Body of pancreas (tissue), 4 donors: ENCODE data around the gene STAT5B. TPM values are rescaled to one million over a fixed set of nuclear protein-coding genes. Genes with fewer than 3 reads are reported as not detected.
A peak's percentile ranks its signal among the peaks of the same experiment; 100 is the strongest.

Experiments used
- ATAC-seq: fragments of 150-250 bp; one replicate; pipeline ENCODE4 v1.9.1; 2016
- DNase-seq, 4 donors: peaks; one replicate each; pipeline ENCODE4 v3.0.0-alpha.2; 2019
- H3K27ac ChIP-seq, 4 donors: fragments of 200-600 bp; sonication (generic); 1 replicate in 3 of 4; 2 replicates in 1 of 4; pipeline versions ENCODE4 v1.5.1 to v1.6.1; 2016 to 2019; ENCODE audit warnings: mild to moderate bottlenecking in 1 of 4, mixed read lengths in 1 of 4, moderate library complexity in 1 of 4
- H3K27me3 ChIP-seq, 2 donors: fragments of 200-600 bp; sonication (generic); one replicate each; pipeline ENCODE4 v1.6.0; 2016; ENCODE audit warnings: mild to moderate bottlenecking in 1 of 2
- H3K36me3 ChIP-seq, 2 donors: fragments of 200-600 bp; sonication (generic); replicated peaks in 1 of 2; 2 replicates each; pipeline ENCODE4 v1.5.1; 2016; ENCODE audit warnings: low read depth in 2 of 2; ENCODE audit not compliant: insufficient read depth in 1 of 2
- H3K4me1 ChIP-seq: fragments of 200-600 bp; sonication (generic); one replicate; pipeline ENCODE4 v1.6.0; 2016
- H3K4me3 ChIP-seq, 2 donors: fragments of 200-600 bp; sonication (generic); 1 replicate in 1 of 2; 2 replicates in 1 of 2; pipeline ENCODE4 v1.5.1; 2016 to 2019
- H3K9me3 ChIP-seq, 3 donors: fragments of 200-600 bp; sonication (generic); 1 replicate in 2 of 3; 2 replicates in 1 of 3; pipeline ENCODE4 v1.5.1; 2016
- POLR2A ChIP-seq, 3 donors: fragments of 450-650 bp; IDR thresholded peaks; one replicate each; pipeline ENCODE4 v1.6.1; 2016; ENCODE audit warnings: antibody characterized with exemption in 3 of 3, mild to moderate bottlenecking in 2 of 3
- WGBS, 2 donors: methylation state at CpG; one replicate each; pipeline ENCODE4 v1.1.5; 2017; 5-methylcytosine and 5-hydroxymethylcytosine counted together
- intact Hi-C: fragments of 100-400 bp; cut with DNase I; formaldehyde crosslinking; loops from one replicate; pipeline ENCODE4 v1.15.1; 2023
- total RNA-seq, 2 donors: library from RNA; depleted of rRNA; stranded (reverse); fragments of >200 nt; gene quantifications; one replicate each; pipeline ENCODE4 v1.1.0, GENCODE V29; 2016
- TF ChIP-seq, protein P1 (sequence below), 7 experiments: fragments of 450-650 bp in 4 of 7; fragments of 200-600 bp in 3 of 7; sonication (generic) in 3 of 7; IDR thresholded peaks; one replicate each; pipeline ENCODE4 v1.5.1; 2016 to 2019; ENCODE audit warnings: antibody characterized with exemption in 7 of 7

Gene STAT5B
- total RNA-seq = 10 to 100 TPM; 35.3 TPM

DNA sequence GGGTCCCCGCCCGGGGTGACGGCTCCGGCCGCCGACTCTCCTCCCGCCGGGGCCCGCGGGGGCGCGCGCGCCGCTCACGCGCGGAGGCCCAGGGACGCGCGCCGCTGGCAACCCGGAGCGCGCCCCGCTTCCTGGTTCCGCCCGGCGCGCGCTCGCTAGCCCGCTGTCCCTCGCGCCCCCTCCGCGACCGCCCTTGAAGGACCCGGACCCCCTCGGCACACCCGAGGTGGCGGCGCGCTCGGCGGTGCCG lies at the start of gene STAT5B:
Gene STAT5B, minus strand, starts transcription at position 33 of the 250 bp plus-strand sequence. CDS start 44,264 bp downstream, outside the sequence.
- ATAC-seq (peak; percentile 94), DNase-seq (peak; percentile 73 to 81 (median 74))
- Histone ChIP-seq H3K27ac (peak within 1 kb of the TSS; percentile 55 to 93 (median 90)), H3K4me1 (peaks cover 21% of the 10 kb centered on the region), H3K36me3 (no peaks in the 10 kb centered on the region), H3K27me3 (no peaks in the 10 kb centered on the region), H3K9me3 (no peaks in the 10 kb centered on the region), H3K4me3 (peak within 1 kb of the TSS; percentile 69 to 77)
- intact Hi-C loops = no loop called here
- peak in 2 of 3 donors; percentile 23 to 55 for TF ChIP-seq POLR2A (IDR thresholded peaks at IDR 0.05)
- TF ChIP-seq, protein P1, sequence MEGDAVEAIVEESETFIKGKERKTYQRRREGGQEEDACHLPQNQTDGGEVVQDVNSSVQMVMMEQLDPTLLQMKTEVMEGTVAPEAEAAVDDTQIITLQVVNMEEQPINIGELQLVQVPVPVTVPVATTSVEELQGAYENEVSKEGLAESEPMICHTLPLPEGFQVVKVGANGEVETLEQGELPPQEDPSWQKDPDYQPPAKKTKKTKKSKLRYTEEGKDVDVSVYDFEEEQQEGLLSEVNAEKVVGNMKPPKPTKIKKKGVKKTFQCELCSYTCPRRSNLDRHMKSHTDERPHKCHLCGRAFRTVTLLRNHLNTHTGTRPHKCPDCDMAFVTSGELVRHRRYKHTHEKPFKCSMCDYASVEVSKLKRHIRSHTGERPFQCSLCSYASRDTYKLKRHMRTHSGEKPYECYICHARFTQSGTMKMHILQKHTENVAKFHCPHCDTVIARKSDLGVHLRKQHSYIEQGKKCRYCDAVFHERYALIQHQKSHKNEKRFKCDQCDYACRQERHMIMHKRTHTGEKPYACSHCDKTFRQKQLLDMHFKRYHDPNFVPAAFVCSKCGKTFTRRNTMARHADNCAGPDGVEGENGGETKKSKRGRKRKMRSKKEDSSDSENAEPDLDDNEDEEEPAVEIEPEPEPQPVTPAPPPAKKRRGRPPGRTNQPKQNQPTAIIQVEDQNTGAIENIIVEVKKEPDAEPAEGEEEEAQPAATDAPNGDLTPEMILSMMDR (IDR thresholded peaks at IDR 0.05) = no peak
- WGBS, 2 donors = 0% methylated on average over 6 of the region's 47 CpGs; no CpG with 5 or more reads in 1 of the 2 donors

DNA sequence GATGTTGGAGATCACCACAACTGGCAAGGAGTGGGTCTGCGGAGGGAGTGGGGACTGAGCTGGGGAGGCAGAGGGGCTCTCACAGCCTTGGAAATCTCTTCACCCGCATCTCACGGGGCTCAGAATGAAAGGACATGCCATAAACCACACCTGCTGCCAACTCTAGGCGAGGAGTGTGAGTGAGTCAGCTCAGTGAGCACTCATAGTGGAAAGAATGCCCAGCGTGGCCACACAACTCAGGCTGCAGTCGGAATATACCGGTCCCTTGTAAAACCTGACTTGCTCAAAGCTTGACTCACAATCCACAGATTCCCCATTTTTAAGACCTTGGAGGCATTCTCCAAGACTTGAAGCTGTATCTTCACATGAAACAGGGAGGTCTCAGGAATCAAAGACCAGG lies 48.8 kb upstream of the STAT5B start:
- Histone ChIP-seq H3K4me3 (no peak overlapping the region), H3K4me1 (peaks cover 16% of the 10 kb centered on the region), H3K36me3 (peaks cover 0 to 45% of the 10 kb centered on the region in 2 donors), H3K27ac (no peak overlapping the region), H3K9me3 (no peaks in the 10 kb centered on the region), H3K27me3 (no peaks in the 10 kb centered on the region)
- no peak for ATAC-seq
- TF ChIP-seq, protein P1 (IDR thresholded peaks at IDR 0.05) = no peak
- no peak for TF ChIP-seq POLR2A (IDR thresholded peaks at IDR 0.05)
- no peak for DNase-seq
- intact Hi-C loops = no loop called here
- 76 to 92% methylated on average over 6 to 7 of the region's 7 CpGs for WGBS, 2 donors

DNA sequence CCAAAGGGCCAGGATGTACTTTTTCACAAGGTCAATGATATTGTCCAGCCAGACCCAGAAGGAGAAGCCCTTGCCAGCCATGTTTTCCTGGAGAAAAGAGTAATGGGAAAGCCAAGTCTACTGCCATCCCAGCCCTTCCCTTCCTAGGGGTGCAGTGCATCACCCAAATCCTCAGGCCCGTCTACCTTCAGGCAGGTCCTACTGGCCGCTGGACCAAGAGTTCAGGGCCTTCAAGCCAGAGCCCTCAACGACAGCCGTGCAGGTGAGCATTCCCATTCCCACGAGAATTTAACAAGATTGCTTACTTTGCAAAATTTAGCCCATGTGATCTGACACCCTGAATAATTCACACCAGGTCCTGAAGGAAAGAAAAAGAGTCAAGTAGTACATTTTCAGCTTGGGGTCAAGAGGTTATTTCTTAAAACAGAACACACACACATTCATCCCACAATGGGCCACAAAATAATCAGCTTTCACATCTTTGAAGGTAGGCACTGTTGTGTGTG lies 47.1 kb upstream of the STAT5B start:
- Histone ChIP-seq H3K4me3 (no peak overlapping the region), H3K27me3 (no peaks in the 10 kb centered on the region), H3K27ac (peak overlapping the region in 2 of 4 donors; percentile 2 to 32), H3K36me3 (peaks cover 0 to 44% of the 10 kb centered on the region in 2 donors), H3K4me1 (peaks cover 3% of the 10 kb centered on the region), H3K9me3 (no peaks in the 10 kb centered on the region)
- no peak for DNase-seq
- no peak for ATAC-seq
- intact Hi-C loops = loop anchor here (5.0 kb wide), 1 partner anchor 84 kb away; no protein-coding TSS in a partner anchor
- TF ChIP-seq, protein P1 (IDR thresholded peaks at IDR 0.05) = no peak
- TF ChIP-seq POLR2A (IDR thresholded peaks at IDR 0.05) = no peak
- WGBS, 2 donors = 62 to 77% methylated on average over 5 of the region's 5 CpGs

DNA sequence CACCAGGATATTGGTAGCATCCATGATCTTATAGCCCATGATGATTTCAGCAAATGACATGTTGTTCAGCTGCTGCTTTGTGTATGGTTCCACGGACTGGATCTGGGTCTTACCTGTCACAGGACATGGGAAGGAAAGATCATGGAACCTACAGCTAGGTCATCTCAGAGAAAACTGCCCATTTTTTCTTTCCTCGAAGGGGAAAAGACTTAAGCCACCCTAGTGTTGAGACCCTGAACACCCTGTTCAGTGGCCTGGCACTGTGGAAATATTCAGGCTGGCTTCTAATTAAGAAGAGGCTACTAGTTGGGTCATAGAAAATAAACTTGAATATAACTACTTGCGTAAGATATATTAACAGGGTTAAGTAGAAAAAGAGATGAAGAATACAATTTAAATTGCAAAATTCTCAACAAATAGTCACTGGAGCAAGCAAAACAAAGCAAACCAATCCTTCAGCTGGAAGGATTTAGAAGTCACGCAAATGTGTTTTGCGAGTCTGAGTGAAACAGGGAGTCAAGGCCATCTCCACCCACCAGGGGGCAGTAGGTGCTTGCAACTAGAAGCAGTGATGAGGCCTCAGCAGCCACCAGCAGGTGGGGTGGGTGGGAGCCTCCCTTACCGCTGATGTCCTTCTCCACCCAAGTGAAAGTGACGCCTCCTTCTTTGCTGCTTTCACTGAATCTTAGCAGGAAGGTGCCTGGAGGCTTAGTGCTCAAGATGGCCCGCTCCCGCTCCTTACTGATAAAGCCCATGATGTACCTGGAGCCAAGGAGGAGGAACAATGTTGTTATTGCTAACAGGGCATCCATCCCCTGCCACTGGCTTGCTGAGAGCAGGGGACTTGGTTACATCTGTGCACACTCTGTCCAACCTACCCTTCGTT lies 46.4 kb upstream of the STAT5B start:
- ATAC-seq = peak; percentile 93
- Histone ChIP-seq H3K36me3 (peaks cover 0 to 43% of the 10 kb centered on the region in 2 donors), H3K27me3 (no peaks in the 10 kb centered on the region), H3K4me1 (peaks cover 10% of the 10 kb centered on the region), H3K9me3 (no peaks in the 10 kb centered on the region), H3K4me3 (no peak overlapping the region), H3K27ac (peak overlapping the region in 2 of 4 donors; percentile 2 to 32)
- 32 to 34% methylated on average over 10 of the region's 10 CpGs for WGBS, 2 donors
- intact Hi-C loops = loop anchor here (5.0 kb wide), 1 partner anchor 85 kb away; no protein-coding TSS in a partner anchor
- no peak for TF ChIP-seq POLR2A (IDR thresholded peaks at IDR 0.05)
- TF ChIP-seq, protein P1 (IDR thresholded peaks at IDR 0.05) = peak; percentile 97 to 100 (median 99)
- DNase-seq = peak; percentile 95 to 98 (median 96)
